HL-60 (cell line): ENCODE measurements around the gene PTPRN2.

Experiments used
- DNase-seq, 2 experiments: peaks; one replicate each; pipeline ENCODE4 v3.0.0-alpha.2; 2010 to 2020; ENCODE audit warnings: low read depth in 1 of 2, low spot score in 1 of 2
- H3K27ac ChIP-seq: fragments of 250-450 bp; sonication (Bioruptor Pico); replicated peaks from 2 replicates; pipeline ENCODE4 v1.5.1; 2020; ENCODE audit warnings: mild to moderate bottlenecking, moderate library complexity
- H3K27me3 ChIP-seq: fragments of 250-450 bp; sonication (Bioruptor Pico); 2 replicates; pipeline ENCODE4 v1.5.1; 2021; ENCODE audit warnings: mild to moderate bottlenecking, moderate library complexity; ENCODE audit not compliant: insufficient read depth, poor library complexity, severe bottlenecking
- H3K4me3 ChIP-seq: replicated peaks from 2 replicates; pipeline ENCODE4 v1.5.1; 2011; ENCODE audit warnings: mild to moderate bottlenecking, control low read depth, low read length; ENCODE audit not compliant: insufficient read depth
- CTCF ChIP-seq: IDR thresholded peaks from one replicate; pipeline ENCODE4 v1.5.1; 2011; ENCODE audit warnings: low read length, control low read depth, inconsistent platforms; ENCODE audit not compliant: insufficient read depth
- GABPA ChIP-seq: IDR thresholded peaks from 2 replicates; pipeline ENCODE4 v1.6.1; 2012; ENCODE audit warnings: low read depth
- POLR2AphosphoS5 ChIP-seq: IDR thresholded peaks from 2 replicates; pipeline ENCODE4 v1.6.1; 2012; ENCODE audit warnings: low read depth
- REST ChIP-seq: IDR thresholded peaks from 2 replicates; pipeline ENCODE4 v1.6.1; 2012; ENCODE audit warnings: low read depth; ENCODE audit not compliant: insufficient replicate concordance
- SPI1 ChIP-seq: IDR thresholded peaks from 2 replicates; pipeline ENCODE4 v1.6.1; 2012; ENCODE audit warnings: low read depth, mild to moderate bottlenecking, borderline replicate concordance

PTPRN2 gene

GRCh38 chr7:158125091-158125490, 462.5 kb downstream of the PTPRN2 start:
- Histone ChIP-seq H3K4me3 (no peak overlapping the region), H3K27ac (no peak overlapping the region), H3K27me3 (no peaks in the 10 kb centered on the region)
- no peak for DNase-seq
- TF ChIP-seq GABPA (no peak), CTCF (no peak), POLR2AphosphoS5 (no peak), SPI1 (no peak), REST (no peak)

GRCh38 chr7:158124671-158125079, 462.9 kb downstream of the PTPRN2 start:
- Histone ChIP-seq H3K4me3 (no peak overlapping the region), H3K27me3 (no peaks in the 10 kb centered on the region), H3K27ac (no peak overlapping the region)
- no peak for DNase-seq
- TF ChIP-seq GABPA (no peak), SPI1 (no peak), REST (no peak), POLR2AphosphoS5 (no peak), CTCF (no peak)

GRCh38 chr7:158123753-158124152, 463.9 kb downstream of the PTPRN2 start:
- H3K27ac ChIP-seq = no peak overlapping the region
- no peak for DNase-seq
- H3K4me3 ChIP-seq = no peak overlapping the region
- no peaks in the 10 kb centered on the region for H3K27me3 ChIP-seq
- TF ChIP-seq POLR2AphosphoS5 (no peak), REST (no peak), SPI1 (no peak), GABPA (no peak), CTCF (no peak)
